T-helper 1 cell treated with Interleukin-12 subunit alpha and Interleukin-12 subunit beta and Interleukin-4 antibody, amounts not matched to agents 30 ng/mL and 1 ng/mL, for 36 hours (primary cell): ENCODE measurements around the gene TMEM39B. TPM values are rescaled to one million over a fixed set of nuclear protein-coding genes. Genes with fewer than 3 reads are reported as not detected.
"Not testable (repeated sequence)": the region's sequence is repeated elsewhere in the genome, so short reads cannot be mapped to it uniquely, and the experiment has no call there.

Source experiments
- intact Hi-C: fragments of 100-400 bp; cut with micrococcal nuclease; formaldehyde crosslinking; loops from one replicate; pipeline ENCODE4 v1.15.1; 2024
- total RNA-seq: library from RNA; stranded (reverse); gene quantifications from 2 replicates; pipeline ENCODE4 v1.2.3, GENCODE V29; 2022

Gene TMEM39B
- 33.1 and 33.7 TPM in 2 replicates for total RNA-seq

- intact Hi-C loops = loop anchor here (1.0 to 10.0 kb wide), 21 partner anchors 9 to 1008 kb away; partner anchors contain the start of genes ADGRB2, BSDC1, CCDC28B and EIF3I
These were observed at the start of gene TMEM39B for GRCh38 chr1:32072622-32073298. TMEM39B (plus strand) TSS chr1:32072939; CDS start chr1:32073048, 109 bp downstream.

DNA sequence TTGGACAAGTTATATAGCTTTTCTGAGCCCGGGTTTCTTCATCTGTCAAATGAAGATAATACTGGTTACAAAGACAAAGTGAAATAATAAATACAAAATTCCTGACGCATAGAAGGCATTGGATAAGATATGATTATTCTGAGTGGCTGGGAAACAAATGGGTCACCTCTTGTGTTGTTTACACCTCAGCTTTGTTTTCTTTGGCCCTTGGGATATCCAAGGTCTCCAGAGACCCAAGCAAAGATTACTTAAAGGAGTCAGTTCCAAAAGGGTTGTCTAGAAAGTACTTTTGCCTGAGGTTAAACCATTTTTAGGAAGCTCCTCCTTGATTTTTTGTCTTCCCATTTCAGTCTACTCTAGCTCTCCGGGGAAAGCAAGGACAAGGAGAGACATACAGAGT lies 49.4 kb upstream of the TMEM39B start:
- intact Hi-C loops = no loop called here

- intact Hi-C loops = no loop called here
These were observed 47.2 kb upstream of the TMEM39B start for GRCh38 chr1:32025515-32025914.

DNA sequence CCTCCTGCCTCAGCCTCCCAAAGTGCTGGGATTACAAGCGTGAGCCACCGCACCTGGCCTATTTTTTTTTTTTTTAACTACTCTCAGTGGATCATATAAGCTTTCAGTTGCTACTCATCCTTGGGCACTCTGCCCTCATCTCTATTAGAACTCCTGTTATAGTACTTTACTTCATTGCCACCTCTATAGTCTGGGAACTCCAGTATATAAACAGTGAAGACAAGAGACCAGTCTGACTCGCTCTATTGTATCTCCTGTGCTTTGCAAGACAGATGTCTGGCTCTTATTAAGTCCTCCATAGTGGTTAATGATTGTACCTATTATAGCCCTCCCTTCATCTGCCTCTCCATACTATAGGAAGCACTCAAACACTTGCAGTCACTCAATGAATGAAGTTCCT lies 44.0 kb upstream of the TMEM39B start:
- intact Hi-C loops = no loop called here

GRCh38 chr1:32031578-32032274 lies 41.0 kb upstream of the TMEM39B start:
- intact Hi-C loops = no loop called here

DNA sequence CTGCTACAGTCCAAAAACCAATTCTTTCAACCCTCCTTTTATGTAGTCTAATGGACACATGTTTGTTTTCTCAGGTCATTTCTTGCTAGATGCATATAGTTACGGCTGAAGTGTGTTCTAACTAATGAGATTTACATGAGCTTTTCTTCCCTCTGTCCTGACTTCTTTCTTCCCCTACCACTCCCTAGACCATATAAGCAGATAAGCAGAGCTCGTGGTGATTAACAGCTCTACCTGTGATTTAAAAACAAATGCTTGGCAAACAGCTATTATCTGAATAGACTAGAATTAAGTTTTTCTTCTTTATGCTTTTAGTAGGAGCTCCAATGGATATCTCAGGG lies 40.5 kb upstream of the TMEM39B start:
- intact Hi-C loops = no loop called here

GRCh38 chr1:32035119-32035518 lies 37.6 kb upstream of the TMEM39B start:
- intact Hi-C loops = no loop called here

DNA sequence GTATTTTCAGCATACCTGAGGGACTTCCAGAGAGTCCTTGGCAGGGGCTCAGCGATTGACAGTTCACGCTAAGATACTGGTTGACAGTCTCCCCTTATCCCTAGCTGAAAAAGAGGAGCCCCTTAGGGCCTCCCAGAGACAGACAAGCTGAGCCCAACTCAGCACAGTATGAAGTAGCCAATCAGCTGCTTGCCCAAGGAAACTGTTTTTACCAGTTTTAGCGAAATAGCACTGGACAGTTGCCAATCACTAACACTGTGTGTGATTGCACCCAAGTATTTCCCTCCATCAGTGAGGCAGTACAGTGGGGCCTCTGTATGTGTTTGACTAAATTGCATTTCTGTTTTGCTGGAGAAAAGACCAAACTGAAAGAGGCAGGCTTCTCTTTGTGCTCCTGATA lies 32.0 kb upstream of the TMEM39B start:
- intact Hi-C loops = no loop called here

DNA sequence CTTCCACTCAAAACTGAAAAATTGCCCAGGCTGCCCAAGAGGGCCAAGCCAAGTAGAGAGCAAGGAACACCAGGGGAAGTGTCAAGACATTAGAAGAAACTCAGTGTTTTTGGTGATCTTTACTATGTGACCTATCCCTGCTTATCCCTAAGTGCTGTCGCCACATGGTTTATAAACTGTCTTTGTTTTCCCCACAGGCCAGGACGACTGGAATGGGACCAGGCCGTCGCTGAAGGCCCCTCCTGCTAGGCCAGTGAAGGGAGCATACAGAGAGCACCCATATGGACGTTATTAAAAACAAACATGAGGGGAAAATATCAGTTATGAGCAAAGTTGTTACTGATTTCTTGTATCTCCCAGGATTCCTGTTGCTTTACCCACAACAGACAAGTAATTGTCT lies 30.4 kb upstream of the TMEM39B start:
- intact Hi-C loops = no loop called here

DNA sequence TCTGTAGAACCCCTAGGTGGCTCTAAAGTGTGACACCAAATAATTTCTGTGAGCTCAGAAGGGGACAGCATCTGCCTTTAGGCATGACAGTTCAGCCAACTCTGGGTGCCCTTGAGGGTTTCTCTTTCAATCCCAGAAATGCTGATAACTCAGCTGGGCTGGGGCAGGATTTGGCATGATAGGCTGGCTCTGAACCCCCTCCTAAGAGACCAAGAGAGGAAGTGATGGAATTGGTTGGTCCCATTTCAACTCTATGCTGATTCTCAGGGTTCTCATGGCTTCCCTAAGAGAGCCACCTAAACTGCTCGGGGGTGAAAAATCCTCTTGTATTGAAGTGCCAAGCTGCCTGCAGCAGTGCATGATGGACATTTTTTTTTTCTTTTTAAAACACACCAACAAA lies 28.5 kb upstream of the TMEM39B start:
- intact Hi-C loops = no loop called here

GRCh38 chr1:32045772-32046171 lies 27.0 kb upstream of the TMEM39B start:
- intact Hi-C loops = no loop called here

DNA sequence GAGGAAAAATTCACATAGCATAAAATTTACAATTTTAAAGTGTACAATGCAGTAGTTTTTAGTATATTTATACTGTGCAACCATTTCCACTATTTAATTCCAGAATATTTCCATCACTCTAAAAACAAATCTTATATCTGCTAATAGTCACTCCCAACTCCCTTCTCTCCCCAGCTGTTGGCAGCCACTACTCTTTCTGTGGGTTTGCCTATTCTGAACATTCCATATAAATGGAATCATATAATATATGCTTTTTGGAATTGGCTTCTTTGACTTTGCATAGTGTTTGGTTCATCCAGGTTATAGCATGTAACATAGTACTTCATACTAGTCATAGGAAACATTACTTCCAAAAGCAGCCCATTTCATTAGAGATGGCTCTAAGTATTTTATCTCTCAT lies 25.0 kb upstream of the TMEM39B start:
- intact Hi-C loops = no loop called here

DNA sequence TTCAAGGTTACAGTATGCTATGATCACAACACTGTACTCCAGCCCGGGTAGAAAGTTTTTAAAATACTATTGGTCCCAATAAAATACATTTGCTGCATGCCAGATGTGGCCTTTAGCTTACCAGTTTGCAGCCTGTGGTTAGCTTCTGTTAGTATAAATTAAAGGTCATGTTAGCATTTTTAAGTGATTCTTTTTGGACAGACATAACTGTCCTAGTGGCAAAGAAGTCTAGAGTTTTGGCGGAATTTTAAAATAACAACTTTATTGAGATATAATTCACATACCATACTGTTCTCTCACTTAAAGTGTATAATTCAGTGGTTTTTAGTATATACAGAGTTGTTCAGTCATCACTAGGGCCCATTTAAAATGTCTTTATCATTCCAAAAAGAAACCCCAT lies 24.3 kb upstream of the TMEM39B start:
- intact Hi-C loops = no loop called here

GRCh38 chr1:32051706-32052105 lies 21.0 kb upstream of the TMEM39B start:
- intact Hi-C loops = no loop called here

GRCh38 chr1:32052887-32053286 lies 19.9 kb upstream of the TMEM39B start:
- intact Hi-C loops = no loop called here

DNA sequence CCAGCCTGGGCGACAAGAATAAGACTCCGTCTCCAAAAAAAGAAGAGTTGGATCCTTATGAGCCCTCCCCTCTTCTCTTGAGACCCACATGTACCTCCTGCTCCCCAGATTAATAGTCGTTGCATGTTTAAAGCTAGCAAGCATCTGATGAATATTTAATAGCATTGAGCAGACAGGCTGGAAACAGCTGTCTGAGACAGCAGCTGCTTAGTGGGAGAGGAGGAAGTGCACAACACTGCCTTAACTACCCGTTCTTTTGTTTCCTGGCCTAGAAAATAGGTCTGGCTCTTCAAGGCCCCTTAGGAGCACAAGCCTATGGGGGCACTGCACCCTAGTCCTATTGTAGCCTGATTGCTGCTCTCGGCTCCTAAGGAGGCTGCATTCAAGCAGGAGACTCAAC lies 17.3 kb upstream of the TMEM39B start:
- intact Hi-C loops = no loop called here

GRCh38 chr1:32056598-32056997 lies 16.1 kb upstream of the TMEM39B start:
- intact Hi-C loops = no loop called here

- intact Hi-C loops = loop anchor here (5.0 kb wide), 2 partner anchors 351 to 399 kb away; no protein-coding TSS in a partner anchor
These were observed 11.8 kb upstream of the TMEM39B start for GRCh38 chr1:32060914-32061313.

DNA sequence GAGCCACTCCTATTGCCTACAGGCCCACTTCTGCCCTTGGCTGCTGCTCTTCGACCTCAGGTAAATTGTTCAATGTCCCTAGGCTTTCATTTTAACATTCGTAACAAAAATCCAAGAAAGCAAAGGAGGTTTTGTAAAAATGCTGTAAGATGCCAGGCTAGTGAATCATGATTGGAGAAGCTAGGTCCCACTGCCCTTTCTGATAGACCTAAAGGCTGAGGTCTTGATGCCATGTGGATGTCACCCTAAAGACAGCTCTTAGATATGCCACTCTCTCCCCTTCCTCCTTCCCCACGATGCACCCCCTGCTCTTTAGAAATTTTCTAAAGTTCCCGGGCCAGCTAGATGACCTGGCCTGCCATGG lies 9.9 kb upstream of the TMEM39B start:
- intact Hi-C loops = loop anchor here (1.0 to 5.0 kb wide), 5 partner anchors 9 to 401 kb away; partner anchors contain the start of gene TMEM39B

GRCh38 chr1:32063261-32063681 lies 9.5 kb upstream of the TMEM39B start:
- intact Hi-C loops = loop anchor here (1.0 to 5.0 kb wide), 5 partner anchors 9 to 401 kb away; partner anchors contain the start of gene TMEM39B

DNA sequence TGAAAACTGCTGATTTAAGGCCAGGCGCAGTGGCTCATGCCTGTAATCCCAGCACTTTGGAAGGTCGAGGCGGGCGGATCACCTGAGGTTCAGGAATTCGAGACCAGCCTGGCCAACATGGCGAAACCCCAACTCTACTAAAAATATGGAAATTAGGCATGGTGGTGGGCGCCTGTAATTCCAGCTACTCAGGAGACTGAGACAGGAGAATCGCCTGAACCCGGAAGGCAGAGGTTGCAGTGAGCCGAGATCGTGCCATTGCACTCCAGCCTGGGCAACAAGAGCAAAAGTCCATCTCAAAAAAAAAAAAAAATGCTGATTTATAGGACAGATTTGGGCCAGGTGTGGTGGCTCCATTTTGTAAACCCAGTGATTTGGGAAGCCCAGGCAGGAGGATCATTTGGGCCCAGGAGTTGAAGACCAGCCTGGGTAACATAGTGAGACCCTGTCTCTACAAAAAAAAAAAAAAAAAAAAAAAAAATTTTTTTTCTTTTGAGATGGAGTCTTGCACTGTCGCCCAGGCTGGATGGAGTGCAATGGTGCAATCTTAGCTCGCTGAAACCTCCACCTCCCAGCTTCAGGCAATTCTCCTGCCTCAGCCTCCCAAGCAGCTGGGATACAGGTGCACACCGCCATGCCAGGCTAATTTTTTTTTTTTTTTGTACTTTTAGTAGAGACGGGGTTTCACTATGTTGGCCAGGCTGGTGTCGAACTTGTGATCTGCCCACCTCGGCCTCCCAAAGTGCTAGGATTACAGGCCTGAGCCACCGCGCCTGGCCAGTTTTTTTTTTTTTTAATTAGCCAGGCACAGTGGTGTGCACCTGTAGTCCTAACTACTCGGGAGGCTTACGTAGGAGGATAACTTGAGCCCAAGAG lies 6.9 kb upstream of the TMEM39B start:
- intact Hi-C loops = not testable (repeated sequence)

DNA sequence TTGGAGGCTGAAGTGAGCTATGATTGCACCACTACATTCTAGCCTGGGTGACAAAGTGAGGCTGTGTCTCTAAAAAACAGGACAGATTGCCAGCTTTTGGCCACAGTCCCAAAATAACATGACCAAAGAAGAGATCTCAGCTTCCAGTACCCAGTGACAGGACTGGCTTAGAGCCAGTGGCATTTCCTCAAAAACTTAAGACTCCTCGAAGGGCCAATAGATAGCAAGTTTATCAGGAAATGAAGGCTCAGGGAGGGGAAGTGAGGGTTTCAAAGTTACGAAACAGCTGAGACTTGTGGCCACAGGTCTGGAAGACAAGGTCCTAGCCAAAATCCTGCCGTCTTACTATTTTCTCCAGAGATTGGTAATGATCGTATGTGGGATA lies 6.3 kb upstream of the TMEM39B start:
- intact Hi-C loops = no loop called here
